Activated B cell treated with CpG ODN at 0.5 μM for 24 hours (primary cell): ENCODE results near the gene NUAK2. TPM values are rescaled to one million over a fixed set of nuclear protein-coding genes. Genes with fewer than 3 reads are reported as not detected.

ENCODE experiments used
- ATAC-seq: fragments of 200-7000 bp; cut with Tn5 transposase; one replicate; pipeline ENCODE4 v1.10.0; 2021; ENCODE audit warnings: low read depth, mild to moderate bottlenecking, moderate library complexity
- CTCF ChIA-PET: fragments of 350-600 bp; sonication (Branson Sonifier 250); formaldehyde crosslinking; loops from one replicate; lab custom pipeline; 2021; ENCODE audit warnings: antibody characterized with exemption; lab: Charles Lee
- POLR2A ChIA-PET: fragments of 350-600 bp; sonication (Branson Sonifier 250); formaldehyde crosslinking; loops from one replicate; lab custom pipeline; 2021; ENCODE audit warnings: antibody characterized with exemption; lab: Charles Lee
- DNase-seq: peaks from one replicate; pipeline ENCODE4 v3.0.0; 2022
- H3K27ac Mint-ChIP-seq: one replicate; pipeline ENCODE4 v1.8.0; 2020; ENCODE audit warnings: mixed read lengths
- H3K27me3 Mint-ChIP-seq: one replicate; pipeline ENCODE4 v1.8.0; 2021; ENCODE audit warnings: mixed read lengths
- H3K36me3 Mint-ChIP-seq: one replicate; pipeline ENCODE4 v1.8.0; 2021; ENCODE audit warnings: low read depth, mixed read lengths
- H3K4me1 Mint-ChIP-seq: one replicate; pipeline ENCODE4 v1.8.0; 2021; ENCODE audit warnings: mixed read lengths
- H3K4me3 Mint-ChIP-seq: one replicate; pipeline ENCODE4 v1.8.0; 2020; ENCODE audit warnings: mild to moderate bottlenecking, mixed read lengths
- H3K9me3 Mint-ChIP-seq: one replicate; pipeline ENCODE4 v1.8.0; 2020; ENCODE audit warnings: mixed read lengths
- CTCF ChIP-seq: fragments of 200-600 bp; IDR thresholded peaks from one replicate; pipeline ENCODE4 v1.8.0; 2022; ENCODE audit warnings: antibody characterized with exemption, mild to moderate bottlenecking
- intact Hi-C: fragments of 100-400 bp; cut with micrococcal nuclease; formaldehyde crosslinking; loops from one replicate; pipeline ENCODE4 v1.15.1; 2024
- total RNA-seq: library from RNA; stranded (reverse); gene quantifications from 2 replicates; pipeline ENCODE4 v1.2.3, GENCODE V29; 2022

The NUAK2 gene
- total RNA-seq, 1 donor from 2014 or later: 26.2 TPM

- ChIA-PET CTCF (interaction anchor here (1.7 to 10.2 kb wide), 2 partner anchors 25 to 54 kb away, joined by 5 to 585 read pairs; no protein-coding TSS in a partner anchor), POLR2A (no interaction called here)
- DNase-seq: no peak
- ATAC-seq: no peak
- intact Hi-C loops: no loop called here
- peaks cover 22% of the 10 kb centered on the region for H3K4me1 Mint-ChIP-seq
- H3K36me3 Mint-ChIP-seq: no peaks in the 10 kb centered on the region
- H3K4me3 Mint-ChIP-seq: no peak overlapping the region
- no peaks in the 10 kb centered on the region for H3K9me3 Mint-ChIP-seq
- peaks cover 10% of the 10 kb centered on the region for H3K27me3 Mint-ChIP-seq
- H3K27ac Mint-ChIP-seq: no peak overlapping the region
- TF ChIP-seq CTCF: no peak
These were observed 6.9 kb upstream of the NUAK2 start for GRCh38 chr1:205328476-205328875.

- ChIA-PET POLR2A (interaction anchor here (5.3 to 24.9 kb wide), 2 partner anchors 12 to 39 kb away, joined by 46 to 1622 read pairs; no protein-coding TSS in a partner anchor), CTCF (interaction anchor here (1.0 to 10.2 kb wide), 4 partner anchors 9 to 197 kb away, joined by 3 to 585 read pairs (median 5); no protein-coding TSS in a partner anchor)
- Mint-ChIP-seq H3K9me3 (no peaks in the 10 kb centered on the region), H3K4me1 (peaks cover 31% of the 10 kb centered on the region), H3K27me3 (peaks cover 10% of the 10 kb centered on the region), H3K27ac (no peak overlapping the region), H3K36me3 (no peaks in the 10 kb centered on the region), H3K4me3 (no peak overlapping the region)
- DNase-seq (no peak), ATAC-seq (no peak)
- intact Hi-C loops: no loop called here
- TF ChIP-seq CTCF: no peak
These were observed 5.4 kb upstream of the NUAK2 start for GRCh38 chr1:205326812-205327466.

GRCh38 chr1:205325334-205325884 is 3.9 kb upstream of the NUAK2 start:
- ChIA-PET POLR2A (interaction anchor here (0.7 to 24.9 kb wide), 5 partner anchors 11 to 258 kb away, joined by 3 to 1622 read pairs (median 5); no protein-coding TSS in a partner anchor), CTCF (interaction anchor here (0.6 to 10.2 kb wide), 25 partner anchors 8 to 199 kb away, joined by 3 to 585 read pairs (median 6); no protein-coding TSS in a partner anchor)
- Mint-ChIP-seq H3K36me3 (peaks cover 12% of the 10 kb centered on the region), H3K27me3 (peaks cover 10% of the 10 kb centered on the region), H3K9me3 (no peaks in the 10 kb centered on the region), H3K27ac (peak overlapping the region; percentile 55), H3K4me3 (peak overlapping the region; percentile 13), H3K4me1 (peaks cover 39% of the 10 kb centered on the region)
- intact Hi-C loops: loop anchor here (1.0 to 2.0 kb wide), 2 partner anchors 15 to 52 kb away; no protein-coding TSS in a partner anchor
- TF ChIP-seq CTCF: no peak
- ATAC-seq (no peak), DNase-seq (no peak)

- no peaks in the 10 kb centered on the region for H3K9me3 Mint-ChIP-seq
- POLR2A ChIA-PET: interaction anchor here (2.4 to 24.9 kb wide), 3 partner anchors 10 to 37 kb away, joined by 14 to 1622 read pairs (median 46); no protein-coding TSS in a partner anchor
- ATAC-seq: no peak
- H3K4me1 Mint-ChIP-seq: peaks cover 43% of the 10 kb centered on the region
- H3K27ac Mint-ChIP-seq: peak overlapping the region; percentile 55
- DNase-seq: no peak
- peaks cover 16% of the 10 kb centered on the region for H3K36me3 Mint-ChIP-seq
- no peak for TF ChIP-seq CTCF
- CTCF ChIA-PET: interaction anchor here (0.8 to 10.2 kb wide), 22 partner anchors 10 to 199 kb away, joined by 3 to 585 read pairs (median 7); no protein-coding TSS in a partner anchor
- intact Hi-C loops: loop anchor here (1.0 to 5.0 kb wide), 3 partner anchors 14 to 97 kb away; partner anchors contain the start of gene TMCC2
- no peak overlapping the region for H3K4me3 Mint-ChIP-seq
- H3K27me3 Mint-ChIP-seq: peaks cover 10% of the 10 kb centered on the region
These were observed 3.2 kb upstream of the NUAK2 start for GRCh38 chr1:205324781-205325180.
